GM23338 (cell line): ENCODE measurements around the gene HSF5. TPM values are rescaled to one million over a fixed set of nuclear protein-coding genes. Genes with fewer than 3 reads are reported as not detected.

Source experiments
- ATAC-seq: fragments of 200-7000 bp; cut with Tn5 transposase; 3 replicates; pipeline ENCODE4 v1.9.1; 2020
- DNase-seq: peaks from one replicate; pipeline ENCODE4 v3.0.0-alpha.2; 2015; ENCODE audit warnings: low spot score
- H2AFZ ChIP-seq: fragments of 200-600 bp; sonication (generic); 2 replicates; pipeline ENCODE4 v1.8.0; 2016; ENCODE audit warnings: antibody characterized with exemption, mild to moderate bottlenecking, moderate library complexity
- H3F3A ChIP-seq: fragments of 200-600 bp; sonication (generic); replicated peaks from 2 replicates; pipeline ENCODE4 v1.8.0; 2017; ENCODE audit warnings: antibody characterized with exemption, mixed run types, low read depth
- H3K27ac ChIP-seq: fragments of 200-600 bp; sonication (generic); 2 replicates; pipeline ENCODE4 v1.6.1; 2016; ENCODE audit warnings: low read depth
- H3K27me3 ChIP-seq: fragments of 200-600 bp; sonication (generic); 2 replicates; pipeline ENCODE4 v1.8.0; 2016; ENCODE audit warnings: mild to moderate bottlenecking, mixed run types, moderate library complexity; ENCODE audit not compliant: insufficient read depth
- H3K36me3 ChIP-seq: fragments of 200-600 bp; sonication (generic); 2 replicates; pipeline ENCODE4 v1.8.0; 2016; ENCODE audit warnings: mild to moderate bottlenecking; ENCODE audit not compliant: insufficient read depth
- H3K4me1 ChIP-seq: fragments of 200-600 bp; sonication (generic); 2 replicates; pipeline ENCODE4 v1.8.0; 2016; ENCODE audit warnings: mild to moderate bottlenecking, moderate library complexity; ENCODE audit not compliant: insufficient read depth
- H3K4me2 ChIP-seq: fragments of 200-600 bp; sonication (generic); 2 replicates; pipeline ENCODE4 v1.7.1; 2017; ENCODE audit warnings: mixed run types
- H3K4me3 ChIP-seq: fragments of 200-600 bp; sonication (generic); 2 replicates; pipeline ENCODE4 v1.6.1; 2016; ENCODE audit warnings: mixed run types
- H3K79me2 ChIP-seq: fragments of 200-600 bp; sonication (generic); replicated peaks from 2 replicates; pipeline ENCODE4 v1.8.0; 2017; ENCODE audit warnings: mild to moderate bottlenecking; ENCODE audit not compliant: insufficient read depth
- H3K9me2 ChIP-seq: fragments of 200-600 bp; sonication (generic); 2 replicates; pipeline ENCODE4 v1.8.0; 2017; ENCODE audit not compliant: insufficient read depth
- H4K20me1 ChIP-seq: fragments of 200-600 bp; sonication (generic); replicated peaks from 2 replicates; pipeline ENCODE4 v1.8.0; 2017; ENCODE audit warnings: mild to moderate bottlenecking; ENCODE audit not compliant: insufficient read depth
- H3K27ac Mint-ChIP-seq: 2 replicates; pipeline ENCODE4 v1.8.0; 2020; ENCODE audit warnings: inconsistent platforms, mild to moderate bottlenecking, moderate library complexity, mixed read lengths
- H3K27me3 Mint-ChIP-seq: 3 replicates; pipeline ENCODE4 v1.8.0; 2022; ENCODE audit warnings: low read depth, mild to moderate bottlenecking, moderate library complexity, mixed read lengths, inconsistent platforms; ENCODE audit not compliant: insufficient read depth, poor library complexity
- H3K36me3 Mint-ChIP-seq: 3 replicates; pipeline ENCODE4 v1.8.0; 2021; ENCODE audit warnings: low read depth, mild to moderate bottlenecking, inconsistent platforms, moderate library complexity, mixed read lengths
- H3K4me1 Mint-ChIP-seq: 3 replicates; pipeline ENCODE4 v1.8.0; 2020; ENCODE audit warnings: mild to moderate bottlenecking, inconsistent platforms, mixed read lengths
- H3K4me3 Mint-ChIP-seq: 3 replicates; pipeline ENCODE4 v1.8.0; 2021; ENCODE audit warnings: moderate library complexity, mild to moderate bottlenecking, inconsistent platforms, mixed read lengths
- H3K9me3 Mint-ChIP-seq: 3 replicates; pipeline ENCODE4 v1.8.0; 2020; ENCODE audit warnings: moderate library complexity, mild to moderate bottlenecking, inconsistent platforms, mixed read lengths
- ETS1 ChIP-seq: IDR thresholded peaks from 2 replicates; pipeline ENCODE4 v1.6.1; 2016; ENCODE audit warnings: antibody characterized with exemption
- JUNB ChIP-seq: IDR thresholded peaks from one replicate; pipeline ENCODE4 v1.6.1; 2016; ENCODE audit warnings: antibody characterized with exemption; ENCODE audit not compliant: unreplicated experiment
- POLR2AphosphoS5 ChIP-seq: IDR thresholded peaks from 2 replicates; pipeline ENCODE4 v1.6.1; 2016; ENCODE audit warnings: antibody characterized with exemption, low read depth
- STAT1 ChIP-seq: IDR thresholded peaks from one replicate; pipeline ENCODE4 v1.6.1; 2016; ENCODE audit warnings: antibody characterized with exemption; ENCODE audit not compliant: unreplicated experiment
- ZNF331 ChIP-seq: fragments of 250-450 bp; sonication (Bioruptor Pico); IDR thresholded peaks from 2 replicates; pipeline ENCODE4 v1.5.0; 2020; ENCODE audit warnings: low read depth, mild to moderate bottlenecking, moderate library complexity
- ZNF462 ChIP-seq: fragments of 250-450 bp; sonication (Bioruptor Pico); IDR thresholded peaks from 2 replicates; pipeline ENCODE4 v1.5.0; 2020; ENCODE audit warnings: mild to moderate bottlenecking, moderate library complexity
- polyA plus RNA-seq: library from polyadenylated mRNA; unstranded; fragments of >200 nt; fragmentation: Nextera tagmentation; extraction: Ambion mirVana; gene quantifications from 2 replicates; pipeline ENCODE4 v1.2.1, GENCODE V29; 2016
- total RNA-seq: library from RNA; depleted of rRNA; stranded (reverse); fragments of >200 nt; shearing (Covaris generic); gene quantifications from 2 replicates; pipeline ENCODE4 v1.2.3, GENCODE V29; 2014

HSF5 gene
- total and polyA plus RNA-seq, 2 experiments from 2014 or later = 0.24 TPM; not detected in 1

DNA sequence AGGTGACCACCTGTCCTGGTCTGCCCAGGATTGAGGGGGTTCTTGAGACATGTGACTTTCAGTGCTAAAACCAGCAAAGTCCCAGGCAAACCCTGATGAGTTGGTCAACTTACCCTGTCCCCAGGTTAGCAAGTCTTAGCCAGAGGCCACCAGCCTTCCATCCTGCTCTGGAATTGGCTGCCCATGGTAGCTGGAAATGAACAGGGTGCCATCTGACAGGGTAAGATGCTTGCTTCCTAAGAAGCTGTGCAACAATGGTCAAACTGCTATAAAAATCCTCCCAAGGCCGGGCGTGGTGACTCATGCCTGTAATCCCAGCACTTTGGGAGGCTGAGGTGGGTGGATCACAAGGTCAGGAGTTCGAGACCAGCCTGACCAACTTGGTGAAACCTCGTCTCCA, 49.1 kb upstream of the HSF5 start (continued):
- TF ChIP-seq JUNB = no peak
- no peak for TF ChIP-seq ZNF462 (CRISPR knock-in tag)

DNA sequence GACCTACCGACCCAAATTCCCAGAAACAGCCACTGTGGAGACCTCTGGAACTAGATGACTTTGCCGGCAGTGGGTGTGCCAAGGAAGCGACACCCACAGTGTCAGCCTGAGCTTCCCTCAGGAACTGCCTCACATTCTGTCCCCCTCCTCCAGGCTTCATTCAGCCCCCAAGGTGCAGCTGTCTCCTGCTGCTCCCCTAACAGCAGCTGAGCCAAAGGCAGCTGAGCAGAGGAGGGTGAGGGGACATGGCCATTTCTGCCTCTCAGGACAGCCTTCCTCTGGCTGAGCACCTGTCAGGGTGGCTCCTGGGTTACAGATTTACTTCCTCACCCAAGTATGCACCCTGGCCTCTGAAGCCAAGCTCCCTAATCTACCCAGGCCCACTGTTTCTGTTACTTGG, 48.3 kb upstream of the HSF5 start:
- TF ChIP-seq ETS1 = no peak
- TF ChIP-seq ZNF331 (CRISPR knock-in tag) = no peak
- TF ChIP-seq JUNB = no peak
- no peak for TF ChIP-seq STAT1
- no peak for TF ChIP-seq POLR2AphosphoS5
- Histone ChIP-seq H3K9me2 (no peaks in the 10 kb centered on the region), H3K4me2 (no peak overlapping the region), H3F3A (no peaks in the 10 kb centered on the region), H4K20me1 (no peaks in the 10 kb centered on the region), H3K36me3 (no peaks in the 10 kb centered on the region), H3K4me1 (peaks cover 4% of the 10 kb centered on the region; the same call in 1 of the 2 replicates), H2AFZ (no peak overlapping the region), H3K27ac (no peak overlapping the region), H3K27me3 (0 out of 2 replicates have a peak, but pooled peaks cover 9% of the 10 kb centered on the region), H3K4me3 (no peak overlapping the region), H3K79me2 (no peaks in the 10 kb centered on the region)
- no peak for ATAC-seq
- Mint-ChIP-seq H3K4me1 (peaks cover 26% of the 10 kb centered on the region), H3K27ac (no peak overlapping the region), H3K36me3 (no peaks in the 10 kb centered on the region), H3K27me3 (peaks cover 13% of the 10 kb centered on the region), H3K9me3 (no peaks in the 10 kb centered on the region), H3K4me3 (no peak overlapping the region)
- DNase-seq = no peak
